Loucy (cell line): ENCODE data around the gene CENPE.

Source experiments
- H2AFZ ChIP-seq: fragments of 200-600 bp; sonication (generic); 2 replicates; pipeline ENCODE4 v1.6.0; 2016; ENCODE audit warnings: antibody characterized with exemption, mild to moderate bottlenecking, low read length, moderate library complexity
- H3F3A ChIP-seq: fragments of 200-600 bp; 2 replicates; pipeline ENCODE4 v1.6.0; 2016; ENCODE audit warnings: antibody characterized with exemption, low read depth, mild to moderate bottlenecking
- H3K27me3 ChIP-seq: fragments of 200-600 bp; sonication (generic); 2 replicates; pipeline ENCODE4 v1.6.1; 2014; ENCODE audit warnings: low read length, mild to moderate bottlenecking; ENCODE audit not compliant: insufficient read depth, poor library complexity, severe bottlenecking
- H3K36me3 ChIP-seq: fragments of 200-600 bp; sonication (generic); 2 replicates; pipeline ENCODE4 v1.6.1; 2016; ENCODE audit warnings: low read length; ENCODE audit not compliant: insufficient read depth
- H3K4me1 ChIP-seq: fragments of 200-600 bp; sonication (generic); 2 replicates; pipeline ENCODE4 v1.5.1; 2014; ENCODE audit warnings: low read length, mild to moderate bottlenecking; ENCODE audit not compliant: insufficient read depth, poor library complexity, severe bottlenecking
- H3K4me2 ChIP-seq: fragments of 200-600 bp; sonication (generic); 2 replicates; pipeline ENCODE4 v1.6.0; 2014; ENCODE audit warnings: antibody characterized with exemption, low read length, low read depth, mild to moderate bottlenecking; ENCODE audit not compliant: poor library complexity, severe bottlenecking
- H3K4me3 ChIP-seq: fragments of 200-600 bp; sonication (generic); 2 replicates; pipeline ENCODE4 v1.5.1; 2014; ENCODE audit warnings: low read length, mild to moderate bottlenecking, mixed read lengths; ENCODE audit not compliant: poor library complexity, severe bottlenecking
- H3K79me2 ChIP-seq: fragments of 200-600 bp; sonication (generic); 2 replicates; pipeline ENCODE4 v1.6.1; 2014; ENCODE audit warnings: low read length; ENCODE audit not compliant: insufficient read depth
- H3K9ac ChIP-seq: fragments of 200-600 bp; sonication (generic); 2 replicates; pipeline ENCODE4 v1.6.0; 2014; ENCODE audit warnings: mild to moderate bottlenecking, low read depth, low read length, moderate library complexity; ENCODE audit not compliant: poor library complexity, severe bottlenecking
- H3K9me2 ChIP-seq: fragments of 200-600 bp; sonication (generic); replicated peaks from 2 replicates; pipeline ENCODE4 v1.6.1; 2016; ENCODE audit warnings: low read depth, low read length, mixed read lengths
- H3K9me3 ChIP-seq: fragments of 200-600 bp; sonication (generic); 2 replicates; pipeline ENCODE4 v1.6.1; 2014; ENCODE audit warnings: mild to moderate bottlenecking, antibody characterized with exemption, low read length, low read depth; ENCODE audit not compliant: insufficient read depth
- H4K20me1 ChIP-seq: fragments of 200-600 bp; sonication (generic); 2 replicates; pipeline ENCODE4 v1.6.0; 2014; ENCODE audit warnings: antibody characterized with exemption, low read length, mild to moderate bottlenecking; ENCODE audit not compliant: insufficient read depth, poor library complexity, severe bottlenecking
- EZH2phosphoT487 ChIP-seq: fragments of 200-600 bp; IDR thresholded peaks from 2 replicates; pipeline ENCODE4 v1.6.1; 2018; ENCODE audit warnings: antibody characterized with exemption, mild to moderate bottlenecking, moderate library complexity, borderline replicate concordance
- TF ChIP-seq, protein P1 (sequence below): fragments of 200-600 bp; sonication (generic); conservative IDR thresholded peaks from 2 replicates; pipeline ENCODE4 v1.5.1; 2014; ENCODE audit warnings: mild to moderate bottlenecking, antibody characterized with exemption, low read length

Gene CENPE

DNA sequence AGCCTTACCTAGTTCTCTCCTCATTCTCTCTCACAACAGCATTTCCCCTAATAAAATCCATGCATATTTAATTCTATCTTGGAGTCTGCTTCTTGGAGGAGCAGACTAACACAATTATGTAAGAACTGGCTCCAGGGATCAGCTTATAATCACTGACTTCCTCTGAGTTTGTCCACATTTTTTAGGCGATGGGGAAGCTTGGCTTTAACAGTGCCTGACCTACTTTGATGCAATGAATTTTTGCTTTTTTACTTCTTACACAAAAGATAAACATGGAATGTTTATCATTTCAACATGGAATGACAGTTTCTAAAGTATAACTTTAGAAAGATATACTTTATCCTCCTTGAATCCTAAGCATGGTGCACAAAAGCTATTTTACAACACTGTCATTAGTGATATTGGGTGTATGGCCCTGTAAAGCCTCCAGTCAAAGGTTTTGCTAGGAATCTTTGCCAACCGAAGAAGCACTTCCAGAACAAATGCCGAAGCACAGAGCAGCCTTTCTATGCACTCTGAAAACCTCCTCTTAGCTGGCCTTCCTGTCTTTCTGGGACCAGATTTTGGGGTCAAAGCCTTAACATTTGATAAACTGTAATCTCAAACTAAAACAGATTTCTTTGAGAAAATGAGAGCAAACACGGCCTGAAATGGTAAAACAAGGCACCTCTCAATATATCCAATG, 99.2 kb downstream of the CENPE start:
- Histone ChIP-seq H4K20me1 (no peaks in the 10 kb centered on the region), H3K79me2 (no peaks in the 10 kb centered on the region), H3K4me2 (peak overlapping the region; percentile 84), H3K4me1 (peaks cover 15% of the 10 kb centered on the region), H3K4me3 (peak overlapping the region; percentile 78), H3F3A (no peaks in the 10 kb centered on the region), H3K9me2 (no peaks in the 10 kb centered on the region), H3K9me3 (no peaks in the 10 kb centered on the region), H3K36me3 (no peaks in the 10 kb centered on the region), H3K27me3 (no peaks in the 10 kb centered on the region), H3K9ac (peak overlapping the region; percentile 73), H2AFZ (peak overlapping the region; percentile 87)
- no peak for TF ChIP-seq EZH2phosphoT487
- TF ChIP-seq, protein P1, sequence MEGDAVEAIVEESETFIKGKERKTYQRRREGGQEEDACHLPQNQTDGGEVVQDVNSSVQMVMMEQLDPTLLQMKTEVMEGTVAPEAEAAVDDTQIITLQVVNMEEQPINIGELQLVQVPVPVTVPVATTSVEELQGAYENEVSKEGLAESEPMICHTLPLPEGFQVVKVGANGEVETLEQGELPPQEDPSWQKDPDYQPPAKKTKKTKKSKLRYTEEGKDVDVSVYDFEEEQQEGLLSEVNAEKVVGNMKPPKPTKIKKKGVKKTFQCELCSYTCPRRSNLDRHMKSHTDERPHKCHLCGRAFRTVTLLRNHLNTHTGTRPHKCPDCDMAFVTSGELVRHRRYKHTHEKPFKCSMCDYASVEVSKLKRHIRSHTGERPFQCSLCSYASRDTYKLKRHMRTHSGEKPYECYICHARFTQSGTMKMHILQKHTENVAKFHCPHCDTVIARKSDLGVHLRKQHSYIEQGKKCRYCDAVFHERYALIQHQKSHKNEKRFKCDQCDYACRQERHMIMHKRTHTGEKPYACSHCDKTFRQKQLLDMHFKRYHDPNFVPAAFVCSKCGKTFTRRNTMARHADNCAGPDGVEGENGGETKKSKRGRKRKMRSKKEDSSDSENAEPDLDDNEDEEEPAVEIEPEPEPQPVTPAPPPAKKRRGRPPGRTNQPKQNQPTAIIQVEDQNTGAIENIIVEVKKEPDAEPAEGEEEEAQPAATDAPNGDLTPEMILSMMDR = no peak

DNA sequence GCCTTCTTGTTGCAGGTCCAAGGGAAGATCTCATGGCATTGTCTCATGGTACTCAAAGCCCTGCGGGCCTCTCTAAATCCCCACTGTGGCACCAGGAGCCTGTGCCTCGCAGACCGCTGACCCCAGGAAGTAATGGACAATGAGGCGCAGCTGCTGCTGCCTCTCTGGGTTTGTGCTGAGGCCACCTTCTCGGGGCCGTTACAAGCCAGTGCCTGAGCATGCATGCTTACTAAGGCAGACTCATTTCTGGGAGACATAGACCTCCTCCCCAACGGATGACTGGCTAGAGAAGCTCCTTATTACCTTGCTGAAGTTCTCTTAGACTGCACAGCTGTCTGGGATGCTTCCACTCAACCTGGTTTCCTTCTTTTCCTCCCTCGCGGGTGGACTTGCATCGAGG, 99.8 kb downstream of the CENPE start:
- H3K27me3 ChIP-seq = no peaks in the 10 kb centered on the region
- H3K4me1 ChIP-seq = peaks cover 15% of the 10 kb centered on the region
- H3F3A ChIP-seq = no peaks in the 10 kb centered on the region
- H3K4me3 ChIP-seq = peak overlapping the region; percentile 78
- H3K9ac ChIP-seq = peak overlapping the region; percentile 73
- H3K9me2 ChIP-seq = no peaks in the 10 kb centered on the region
- H3K9me3 ChIP-seq = no peaks in the 10 kb centered on the region
- peak overlapping the region; percentile 84 for H3K4me2 ChIP-seq
- no peaks in the 10 kb centered on the region for H3K36me3 ChIP-seq
- TF ChIP-seq, protein P1 = no peak
- TF ChIP-seq EZH2phosphoT487 = no peak
- no peaks in the 10 kb centered on the region for H3K79me2 ChIP-seq
- no peak overlapping the region for H2AFZ ChIP-seq
- H4K20me1 ChIP-seq = no peaks in the 10 kb centered on the region

DNA sequence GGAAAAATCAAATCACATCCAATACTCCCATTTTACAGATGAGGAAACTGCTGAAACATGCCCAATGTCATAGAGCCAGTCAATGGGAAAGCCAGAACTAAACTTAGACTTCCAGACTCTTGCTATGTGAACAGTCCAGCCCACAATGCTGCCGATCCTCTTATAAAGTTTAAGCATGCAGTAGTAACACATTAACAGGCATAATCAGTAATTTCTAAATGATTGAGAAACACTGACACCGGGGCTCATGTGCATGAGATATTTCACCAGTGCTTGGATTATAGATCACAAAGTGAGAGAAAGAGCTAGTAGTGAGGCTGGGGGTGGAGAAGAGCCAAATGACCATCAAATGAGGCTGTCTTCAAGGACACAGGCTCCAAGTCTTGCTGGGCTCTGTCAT, 101.0 kb downstream of the CENPE start:
- no peak overlapping the region for H3K9ac ChIP-seq
- H4K20me1 ChIP-seq = no peaks in the 10 kb centered on the region
- H3K79me2 ChIP-seq = no peaks in the 10 kb centered on the region
- H3F3A ChIP-seq = no peaks in the 10 kb centered on the region
- no peak overlapping the region for H3K4me3 ChIP-seq
- H2AFZ ChIP-seq = no peak overlapping the region
- no peaks in the 10 kb centered on the region for H3K9me2 ChIP-seq
- no peaks in the 10 kb centered on the region for H3K27me3 ChIP-seq
- no peak for TF ChIP-seq EZH2phosphoT487
- TF ChIP-seq, protein P1 = no peak
- no peaks in the 10 kb centered on the region for H3K36me3 ChIP-seq
- H3K4me2 ChIP-seq = no peak overlapping the region
- no peaks in the 10 kb centered on the region for H3K9me3 ChIP-seq
- H3K4me1 ChIP-seq = peaks cover 15% of the 10 kb centered on the region
